HG03108 (cell line): ENCODE measurements around the gene NIPAL1.

Experiments used
- ATAC-seq: cut with Tn5 transposase; IDR thresholded peaks from one replicate; pipeline ENCODE4 v1.9.1; 2021; ENCODE audit warnings: moderate library complexity; ENCODE audit not compliant: unreplicated experiment

NIPAL1 gene

DNA sequence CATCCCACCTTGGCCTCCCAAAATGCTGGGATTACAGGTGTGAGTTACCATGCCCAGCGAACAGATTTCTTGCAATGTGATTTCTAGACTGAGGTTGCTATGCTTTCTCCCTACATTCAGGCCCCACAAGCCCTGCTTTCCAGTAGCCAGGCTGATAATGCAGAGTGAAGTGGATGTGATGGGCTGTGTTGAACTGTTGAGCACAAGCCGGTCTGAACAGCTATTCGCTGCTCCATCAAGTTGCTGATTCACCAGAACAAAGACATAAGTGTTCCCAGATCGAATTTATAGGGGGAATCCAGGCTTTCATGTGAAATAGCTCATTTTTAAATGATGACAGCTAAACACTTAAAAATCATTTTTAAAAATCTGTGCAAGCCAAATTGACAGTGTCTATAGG is 8.0 kb downstream of the NIPAL1 start:
- ATAC-seq: no peak

DNA sequence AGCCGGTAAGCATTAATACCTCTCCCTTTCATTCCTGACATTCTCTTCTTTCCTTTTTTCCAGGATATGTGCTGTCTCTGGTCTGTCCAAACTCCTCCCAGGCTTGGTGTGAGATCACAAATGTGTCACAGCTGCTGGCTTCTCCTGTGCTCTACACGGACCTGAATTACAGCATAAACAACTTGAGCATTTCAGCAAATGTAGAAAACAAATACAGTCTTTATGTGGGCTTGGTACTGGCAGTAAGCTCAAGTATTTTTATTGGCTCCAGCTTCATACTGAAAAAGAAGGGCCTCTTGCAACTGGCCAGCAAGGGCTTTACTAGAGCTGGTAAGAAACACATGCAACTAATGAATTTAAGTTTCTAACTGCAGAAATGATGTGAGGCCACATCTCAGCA is 8.4 kb downstream of the NIPAL1 start:
- ATAC-seq: no peak

DNA sequence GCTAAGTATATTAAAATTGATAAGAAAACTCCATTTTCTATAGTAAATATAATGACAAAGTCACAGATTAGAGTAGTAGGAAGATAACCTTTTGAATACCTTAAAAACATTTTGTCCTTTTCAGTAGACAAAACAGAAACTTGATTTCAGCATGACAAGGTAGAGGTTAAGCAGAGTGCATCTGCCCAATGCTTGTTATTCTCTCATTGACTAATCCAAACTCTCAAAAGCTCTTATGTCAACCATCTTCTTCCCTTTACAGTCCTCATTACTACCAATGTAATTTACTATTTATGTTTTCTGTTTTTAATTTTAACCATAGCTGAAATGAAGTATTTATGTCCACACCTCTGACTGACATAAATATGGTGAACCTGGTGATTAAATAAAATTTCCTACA is 11.1 kb downstream of the NIPAL1 start:
- ATAC-seq: peak; percentile 78

DNA sequence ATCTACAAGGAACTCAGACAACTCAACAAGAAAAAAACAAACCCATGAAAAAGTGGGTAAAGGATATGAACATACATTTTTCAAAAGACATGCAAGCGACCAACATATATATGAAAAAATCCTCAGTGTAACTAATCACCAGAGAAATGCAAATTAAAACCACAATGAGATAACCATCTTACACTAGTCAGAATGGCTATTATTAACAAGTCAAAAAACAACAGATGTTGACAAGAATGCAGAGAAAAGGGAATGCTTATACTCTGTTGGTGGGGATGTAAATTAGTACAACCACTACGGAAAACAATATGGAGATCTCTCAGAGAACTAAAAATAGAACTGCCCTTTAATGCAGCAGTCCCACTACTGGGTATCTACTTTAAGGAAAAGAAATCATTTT is 12.1 kb downstream of the NIPAL1 start:
- no peak for ATAC-seq

DNA sequence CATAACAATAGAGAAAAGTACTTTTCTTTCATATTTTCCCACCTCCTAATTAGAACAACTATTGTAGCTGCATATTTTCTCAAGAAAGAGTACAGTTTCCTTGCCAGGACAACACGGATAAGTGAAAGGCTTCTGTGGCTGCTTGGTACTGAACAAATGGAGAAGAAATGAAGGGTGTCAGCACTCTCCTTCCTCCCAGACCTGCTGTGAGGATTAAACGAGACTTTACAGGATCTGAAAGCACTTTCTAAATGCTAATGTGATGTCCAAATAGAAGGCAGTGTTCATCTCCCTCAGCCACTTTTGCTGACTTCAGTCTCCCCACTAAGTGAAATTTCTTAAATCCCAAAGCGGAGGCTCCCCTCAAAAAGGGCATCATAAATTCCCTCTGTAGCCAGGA is 13.9 kb downstream of the NIPAL1 start:
- no peak for ATAC-seq

DNA sequence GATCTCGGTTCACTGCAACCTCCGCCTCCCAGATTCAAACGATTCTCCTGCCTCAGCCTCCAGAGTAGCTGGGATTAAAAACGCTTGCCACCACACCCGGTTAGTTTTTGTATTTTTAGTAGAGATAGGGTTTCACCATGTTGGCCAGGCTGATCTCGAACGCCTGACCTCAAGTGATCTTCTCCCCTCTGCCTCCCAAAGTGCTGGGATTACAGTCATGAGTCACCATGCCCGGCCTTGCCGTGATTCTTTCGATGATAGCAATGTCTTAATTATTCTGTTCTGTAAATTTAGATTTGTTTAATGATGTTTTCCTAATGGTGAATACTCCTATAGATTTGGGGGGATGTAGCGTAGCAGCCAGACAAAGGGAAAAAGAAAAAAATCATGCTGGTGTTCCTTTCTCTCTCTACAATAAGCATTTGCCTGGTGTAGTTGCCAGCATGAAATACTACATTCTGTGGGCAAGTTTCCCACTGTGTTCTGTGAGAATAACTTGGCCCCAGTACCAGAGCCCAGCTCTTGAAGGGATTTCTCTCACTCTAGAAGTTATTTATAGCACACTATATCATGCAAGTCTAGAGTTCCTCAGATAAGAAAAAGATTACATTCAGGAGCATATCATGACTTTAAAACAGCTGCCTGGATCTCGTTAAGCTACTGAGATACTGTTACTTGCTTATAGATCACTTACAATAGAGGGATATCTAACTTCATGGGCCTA is 15.4 kb downstream of the NIPAL1 start:
- ATAC-seq: no peak

DNA sequence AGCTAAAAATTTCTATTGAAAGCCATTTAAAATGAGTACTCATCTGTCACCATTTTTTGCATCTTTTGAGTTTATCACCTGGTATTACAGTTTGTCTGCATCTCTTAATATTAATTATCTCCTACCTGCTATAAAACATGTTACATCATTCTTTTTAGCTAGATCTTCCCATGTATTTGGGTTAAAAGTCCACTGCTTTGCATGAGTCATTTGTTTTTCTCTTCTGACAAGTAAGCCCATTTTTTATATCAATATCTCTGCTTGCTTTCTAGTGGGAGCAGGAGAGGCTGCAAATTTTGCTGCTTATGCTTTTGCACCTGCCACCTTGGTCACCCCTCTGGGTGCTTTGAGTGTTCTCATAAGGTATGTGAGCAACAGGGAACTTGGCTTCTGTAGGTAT is 16.1 kb downstream of the NIPAL1 start:
- ATAC-seq: no peak

DNA sequence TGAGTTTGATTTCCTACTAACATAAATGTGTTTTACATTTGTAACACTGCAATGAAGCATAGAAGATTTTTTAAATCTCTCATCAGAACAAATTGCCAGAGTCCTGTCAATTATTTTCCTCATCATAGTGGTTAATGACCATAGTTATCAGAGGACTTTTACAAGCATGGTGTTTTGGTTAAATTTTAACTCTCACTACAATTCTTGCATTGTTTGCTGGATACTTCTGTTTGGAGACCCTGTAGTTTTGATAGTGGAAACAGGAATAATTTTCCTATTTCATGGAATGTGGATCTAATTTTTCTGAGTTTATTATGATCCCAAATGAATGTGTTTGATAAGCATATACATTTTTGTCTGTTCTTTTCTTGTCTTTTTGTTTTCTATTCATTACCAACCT is 16.8 kb downstream of the NIPAL1 start:
- ATAC-seq: no peak

DNA sequence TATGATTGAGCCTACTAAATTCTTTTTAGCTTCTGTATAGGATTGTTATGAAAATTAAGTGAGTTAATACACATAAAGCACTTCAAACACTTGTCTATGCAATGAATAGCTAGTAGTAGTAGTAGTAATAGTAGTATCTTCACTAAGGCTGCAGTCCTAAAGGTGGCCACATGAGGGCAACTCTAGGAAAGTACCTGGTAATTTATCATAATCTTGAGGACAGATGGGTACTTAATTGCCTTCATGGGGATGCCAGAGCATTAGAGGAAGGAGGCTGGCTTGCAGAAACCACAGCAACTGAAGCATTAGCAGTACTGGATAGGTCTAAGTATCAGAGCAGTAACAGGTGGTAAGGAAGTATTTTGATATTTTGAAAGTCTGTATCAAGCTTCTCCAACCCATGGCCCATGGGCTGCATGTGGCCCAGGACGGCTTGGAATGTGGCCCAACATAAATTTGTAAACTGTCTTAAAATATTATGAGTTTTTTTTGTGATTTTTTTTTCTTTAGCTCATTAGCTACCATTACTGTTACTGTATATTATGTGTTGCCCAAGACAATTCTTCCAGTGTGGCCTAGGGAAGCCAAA is 17.3 kb downstream of the NIPAL1 start:
- no peak for ATAC-seq

DNA sequence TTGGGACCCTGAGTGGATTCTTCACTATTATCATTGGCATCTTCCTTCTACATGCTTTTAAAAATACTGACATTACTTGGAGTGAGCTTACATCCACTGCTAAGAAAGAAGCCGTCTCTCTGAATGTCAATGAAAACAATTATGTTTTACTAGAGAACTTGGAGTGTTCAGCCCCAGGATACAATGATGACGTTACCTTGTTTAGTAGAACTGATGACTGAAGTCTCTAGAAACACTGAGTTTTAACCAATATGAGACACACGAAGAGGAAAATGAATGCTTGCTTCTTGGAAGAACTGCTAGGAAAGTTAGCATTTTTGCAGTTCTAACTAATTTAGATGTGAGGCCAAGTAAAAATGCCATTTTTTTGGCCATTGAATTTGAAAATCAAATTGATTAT is 19.4 kb downstream of the NIPAL1 start:
- no peak for ATAC-seq

DNA sequence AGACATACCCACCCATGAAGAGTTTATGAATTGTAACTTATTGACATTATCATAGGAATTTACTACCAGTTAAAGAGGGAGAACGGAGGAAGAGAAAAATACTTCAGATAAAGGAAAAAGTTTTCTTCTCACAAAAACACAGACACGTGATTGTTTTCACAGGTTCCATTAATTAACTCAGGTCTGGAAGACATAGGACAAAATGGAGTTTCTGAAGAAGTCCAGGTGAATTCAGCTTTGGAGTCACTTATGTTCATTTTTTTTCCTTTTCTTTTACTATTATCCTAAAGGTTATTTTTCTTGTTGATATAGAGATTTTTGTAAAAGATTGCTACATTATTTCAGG is 20.5 kb downstream of the NIPAL1 start:
- no peak for ATAC-seq

DNA sequence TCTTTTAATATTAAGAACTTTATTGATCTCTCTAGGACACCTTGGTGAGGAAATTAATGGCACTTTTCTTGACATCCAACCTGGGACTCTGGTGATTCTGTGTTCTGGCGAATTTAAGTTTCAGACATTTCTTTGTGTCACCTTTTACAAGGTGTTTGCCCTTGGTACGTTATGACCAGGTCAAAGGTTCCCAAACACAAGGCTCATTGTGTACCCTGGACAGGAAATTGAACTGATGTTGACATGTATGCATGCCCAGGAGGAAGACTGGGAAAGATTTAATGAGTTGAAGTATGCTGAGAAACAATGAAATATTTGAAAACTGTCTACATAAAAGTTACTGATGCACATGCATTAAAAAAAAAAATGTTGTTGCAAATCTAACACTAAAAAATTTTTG is 22.1 kb downstream of the NIPAL1 start:
- no peak for ATAC-seq

DNA sequence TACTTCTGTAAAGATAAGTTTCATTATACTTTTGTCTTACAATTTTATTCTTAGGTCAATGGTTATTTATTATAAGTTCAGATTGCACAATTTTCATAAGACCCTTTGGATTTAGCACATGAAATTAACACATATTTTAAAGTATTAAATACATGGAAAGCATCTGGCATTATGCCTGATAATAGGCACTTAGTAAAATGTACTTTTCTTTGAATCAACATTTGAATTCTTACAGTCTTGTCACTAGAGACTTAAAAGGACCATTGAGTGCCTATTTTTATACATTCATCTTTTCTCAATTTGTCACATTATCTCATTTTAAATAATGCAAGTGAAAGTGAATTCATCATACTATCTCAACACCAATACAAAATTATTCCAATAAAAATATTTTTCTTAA is 23.0 kb downstream of the NIPAL1 start:
- ATAC-seq: no peak

DNA sequence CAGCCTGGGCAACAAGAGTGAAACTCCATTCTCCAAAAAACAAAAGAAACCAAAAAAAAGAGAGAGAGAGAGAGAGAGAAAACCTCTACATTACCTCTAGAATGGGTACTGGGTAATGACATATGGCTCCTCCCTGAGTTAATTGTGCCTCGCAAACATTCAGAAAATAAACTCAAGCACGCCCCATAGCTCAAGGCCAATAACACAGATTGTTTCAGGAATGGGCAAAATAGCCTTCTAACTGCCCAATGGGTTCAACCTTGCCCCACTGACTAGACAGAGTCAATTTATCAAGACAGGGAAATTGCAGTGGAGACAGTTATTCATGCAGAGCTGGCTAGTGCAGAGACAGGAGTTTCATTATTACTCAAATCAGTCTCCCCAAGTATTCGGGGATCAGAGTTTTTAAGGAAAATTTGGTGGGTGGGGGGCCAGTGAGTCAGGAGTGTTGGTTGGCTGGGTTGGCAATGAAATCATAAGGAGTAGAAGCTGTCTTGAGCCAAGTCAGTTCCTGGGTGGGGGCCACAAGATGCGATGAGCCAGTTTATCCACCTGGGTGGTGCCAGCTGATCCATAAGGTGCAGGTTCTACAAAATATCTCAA is 25.1 kb downstream of the NIPAL1 start:
- ATAC-seq: no peak

DNA sequence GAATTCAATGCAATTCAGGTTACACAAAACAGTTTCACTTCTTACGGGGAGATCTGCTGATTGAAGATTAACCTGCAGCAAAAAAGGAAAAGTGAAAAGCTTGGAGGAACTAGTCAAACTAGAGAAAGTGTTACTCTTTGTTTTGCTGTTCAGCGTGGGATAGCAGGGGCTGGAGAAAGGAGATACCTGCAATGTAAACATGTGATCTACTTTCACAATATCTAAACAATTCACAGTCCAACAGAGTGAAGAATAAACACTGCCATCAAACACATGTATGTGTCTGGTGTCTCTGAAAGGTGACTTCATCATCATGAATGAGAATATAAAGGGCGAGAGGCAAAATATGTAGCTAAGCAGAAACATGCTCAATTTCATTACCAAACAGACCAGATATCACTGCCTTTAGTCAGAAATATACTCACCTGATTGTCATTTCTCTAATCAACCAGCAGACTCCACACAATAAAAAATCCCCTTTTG is 26.4 kb downstream of the NIPAL1 start:
- no peak for ATAC-seq

DNA sequence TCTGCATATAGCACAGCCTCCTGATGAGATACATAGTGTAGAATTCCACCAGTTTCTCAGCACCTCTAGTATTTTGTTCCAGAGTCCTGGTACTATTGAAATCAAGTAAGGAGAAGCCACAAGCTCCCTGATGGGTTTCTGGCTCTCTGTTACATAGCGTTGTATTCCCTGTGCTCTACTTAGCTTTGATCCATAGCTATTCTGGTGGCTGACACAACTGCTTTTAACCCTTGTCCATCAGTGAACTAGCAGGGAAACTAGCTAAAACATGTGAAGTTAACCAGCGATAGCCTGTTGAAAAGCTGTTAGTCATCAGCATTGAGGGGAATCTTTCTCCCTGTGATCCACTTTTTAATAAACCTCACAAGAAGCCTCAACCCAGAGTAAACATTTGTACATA is 26.9 kb downstream of the NIPAL1 start:
- no peak for ATAC-seq

DNA sequence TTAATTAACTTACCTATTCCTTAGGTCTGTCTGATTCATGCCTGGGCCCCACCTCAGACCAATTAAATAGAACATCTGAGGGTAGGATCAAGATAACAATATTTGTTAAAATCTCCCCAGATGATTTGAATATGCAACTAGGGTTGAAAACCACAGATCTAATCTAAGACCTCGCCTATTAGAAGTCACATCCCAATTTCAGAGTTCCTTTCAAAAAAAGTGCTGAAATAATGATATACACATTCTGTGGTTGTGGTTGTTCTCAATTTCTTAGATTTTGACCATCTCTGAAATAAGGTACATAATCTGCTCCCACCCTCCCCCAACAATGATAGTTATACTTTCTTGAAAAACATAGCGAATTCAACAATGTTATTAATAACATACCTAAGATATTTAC is 27.7 kb downstream of the NIPAL1 start:
- ATAC-seq: no peak

DNA sequence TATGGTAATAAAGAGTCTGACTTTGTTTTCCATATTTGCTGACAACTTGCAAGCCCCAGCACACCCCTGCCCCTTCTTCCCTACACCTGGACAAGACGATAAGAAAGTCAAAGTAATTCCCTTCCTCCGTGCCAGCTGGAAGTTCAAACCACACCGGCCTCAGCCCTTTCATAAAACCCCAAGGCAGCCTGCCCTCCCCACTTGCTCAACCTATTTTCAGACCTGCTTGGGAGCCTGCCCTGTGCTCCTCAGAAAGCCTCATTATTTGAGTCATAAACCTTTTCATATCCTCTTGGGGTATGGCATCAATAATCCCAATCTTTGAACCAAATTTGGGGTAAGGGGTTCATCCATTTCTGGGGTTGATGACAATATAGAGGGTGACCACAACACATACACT is 29.5 kb downstream of the NIPAL1 start:
- no peak for ATAC-seq

DNA sequence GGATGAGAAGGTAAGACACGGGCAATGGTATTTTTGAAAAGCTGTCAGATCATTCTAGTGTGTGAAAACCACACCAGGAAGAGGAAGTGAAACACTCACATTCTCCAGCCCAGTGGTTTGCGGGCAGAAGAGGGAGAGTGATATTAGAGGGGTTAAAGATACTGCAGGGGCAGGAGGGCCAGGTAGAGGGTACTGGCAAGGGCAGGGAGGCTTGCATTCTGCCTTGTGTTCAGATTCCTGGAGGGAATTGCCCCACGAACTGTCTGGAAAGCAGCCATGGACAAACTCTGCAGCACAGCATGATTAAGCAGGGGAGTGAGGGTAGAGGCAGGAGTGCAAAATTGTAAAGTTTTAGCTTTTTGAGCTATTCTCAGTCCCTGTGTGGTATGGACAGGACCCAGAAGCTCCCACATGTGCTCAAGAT is 30.9 kb downstream of the NIPAL1 start:
- peak; percentile 96 for ATAC-seq

DNA sequence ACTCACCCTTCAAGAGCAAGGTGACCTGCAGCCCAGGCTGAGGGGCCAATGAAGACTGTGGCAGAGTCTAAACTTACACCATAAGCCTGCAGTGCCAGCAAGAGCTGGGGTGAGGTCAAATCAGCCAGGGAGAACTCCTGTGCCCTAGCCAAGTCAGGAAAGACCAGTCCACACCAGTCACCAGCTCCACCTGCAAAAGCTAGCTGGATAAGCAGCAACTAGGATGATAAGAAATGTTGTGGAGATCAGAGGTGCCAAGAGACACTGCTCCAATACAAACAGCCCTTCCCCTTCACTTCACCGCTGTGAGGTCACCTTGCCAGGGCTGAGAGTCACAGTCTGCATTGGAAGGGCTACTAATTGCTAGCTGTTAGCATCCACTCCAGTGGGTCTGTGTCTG is 31.3 kb downstream of the NIPAL1 start:
- ATAC-seq: peak; percentile 11

DNA sequence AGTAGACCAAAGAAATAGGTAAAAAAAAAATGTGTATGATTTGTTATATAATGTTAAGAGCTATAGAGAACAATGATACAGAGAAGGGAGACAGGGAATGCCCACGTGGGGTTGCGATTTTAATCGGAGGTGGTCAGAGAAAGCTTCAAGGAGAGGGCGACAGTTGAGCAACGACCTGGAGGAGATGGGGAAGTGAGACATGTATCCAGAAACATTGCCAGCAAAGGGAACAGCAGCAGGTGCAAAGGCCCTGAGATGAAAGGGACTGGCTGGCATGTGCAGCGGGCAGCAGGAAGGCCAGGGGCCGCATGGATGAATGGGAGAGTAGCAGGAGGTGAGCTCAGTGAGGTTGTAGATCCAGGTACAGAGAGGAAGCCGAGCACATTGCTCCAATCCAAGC is 32.9 kb downstream of the NIPAL1 start:
- ATAC-seq: no peak

DNA sequence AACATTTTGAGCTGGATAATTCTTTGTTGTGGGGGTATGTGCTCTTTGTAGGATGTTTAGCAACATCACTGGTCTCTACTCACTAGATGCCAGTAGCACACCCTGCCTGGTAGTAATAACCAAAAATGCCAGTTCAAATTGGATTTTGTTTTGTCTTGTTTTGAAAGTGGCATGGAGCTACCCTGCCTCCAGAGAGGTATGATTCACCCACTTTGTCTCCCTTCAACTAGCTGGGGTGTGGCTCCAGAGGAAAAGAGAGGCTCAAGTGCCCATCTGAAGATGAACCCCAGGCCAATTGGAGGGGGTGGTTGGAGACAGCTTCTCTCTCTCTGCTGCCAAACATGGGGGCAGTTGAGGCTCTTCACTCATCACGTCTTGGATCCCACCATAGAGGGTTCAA is 34.5 kb downstream of the NIPAL1 start:
- ATAC-seq: no peak
